Endothelial cell of umbilical vein (primary cell): Measurements from ENCODE around the gene EPN1. TPM values are rescaled to one million over a fixed set of nuclear protein-coding genes. Genes with fewer than 3 reads are reported as not detected.

Source experiments
- BruUV-seq: library from RNA; stranded (reverse); fragments of 400-500 nt; replicated peaks from 2 replicates; lab custom pipeline; 2021; lab: Mats Ljungman, UMichigan
- CTCF ChIA-PET: fragments of 300-600, 350-600 bp; sonication (Branson Sonifier 250); formaldehyde crosslinking; loops from one replicate; lab custom pipeline; 2021; ENCODE audit warnings: antibody characterized with exemption, inconsistent platforms; lab: Charles Lee
- POLR2A ChIA-PET: fragments of 300-600, 350-600 bp; sonication (Branson Sonifier 250); formaldehyde crosslinking; loops from one replicate; lab custom pipeline; 2021; ENCODE audit warnings: antibody characterized with exemption, inconsistent platforms; lab: Charles Lee
- DNase-seq: peaks from one replicate; pipeline ENCODE4 v3.0.0-alpha.2; 2011; ENCODE audit warnings: low read depth, low spot score
- FAIRE-seq: peaks from 2 replicates; lab custom pipeline; 2011; peaks lifted over from hg19 to GRCh38; lab: Jason Lieb, UNC
- H2AFZ ChIP-seq: 2 replicates; pipeline ENCODE4 v1.6.0; 2012; ENCODE audit warnings: low read depth, low read length, control low read depth, inconsistent platforms
- H3K27ac ChIP-seq: 2 replicates; pipeline ENCODE4 v1.5.1; 2011; ENCODE audit warnings: low read depth, mild to moderate bottlenecking, control low read depth, low read length, moderate library complexity; ENCODE audit not compliant: insufficient read depth
- H3K27me3 ChIP-seq, 2 experiments: 2 replicates each; pipeline versions ENCODE4 v1.6.0 to v1.6.1; 2011; ENCODE audit warnings: low read length in 2 of 2, mixed read lengths in 1 of 2; ENCODE audit not compliant: control insufficient read depth in 2 of 2, insufficient read depth in 2 of 2
- H3K36me3 ChIP-seq, 2 experiments: 2 replicates in 1 of 2; 3 replicates in 1 of 2; pipeline ENCODE4 v1.5.1; 2011; ENCODE audit warnings: low read length in 2 of 2, mild to moderate bottlenecking in 1 of 2, moderate library complexity in 1 of 2; ENCODE audit not compliant: control insufficient read depth in 2 of 2, insufficient read depth in 2 of 2; ENCODE audit errors: extremely low read depth in 1 of 2
- H3K4me1 ChIP-seq: 3 replicates; pipeline ENCODE4 v1.5.1; 2011; ENCODE audit warnings: mild to moderate bottlenecking, low read length; ENCODE audit not compliant: control insufficient read depth, insufficient read depth; ENCODE audit errors: extremely low read depth
- H3K4me2 ChIP-seq: 2 replicates; pipeline ENCODE4 v1.6.1; 2011; ENCODE audit warnings: low read length, control low read depth, mixed read lengths; ENCODE audit not compliant: insufficient read depth
- H3K4me3 ChIP-seq, 3 experiments: fragments of 200-600 bp in 1 of 3; sonication (generic), shearing (Covaris generic) in 1 of 3; replicated peaks in 1 of 3; 2 replicates each; pipeline ENCODE4 v1.5.1; 2011 to 2016; ENCODE audit warnings: control low read depth in 3 of 3, low read length in 3 of 3, mild to moderate bottlenecking in 2 of 3, inconsistent platforms in 1 of 3, low read depth in 1 of 3, moderate library complexity in 1 of 3; ENCODE audit not compliant: insufficient read depth in 1 of 3
- H3K79me2 ChIP-seq: 2 replicates; pipeline ENCODE4 v1.6.0; 2012; ENCODE audit warnings: low read length, inconsistent platforms; ENCODE audit not compliant: control insufficient read depth, insufficient read depth
- H3K9ac ChIP-seq: replicated peaks from 2 replicates; pipeline ENCODE3; 2011; ENCODE audit warnings: low read length, control low read depth; ENCODE audit not compliant: insufficient read depth; ENCODE audit errors: extremely low read depth
- H3K9me1 ChIP-seq: replicated peaks from 3 replicates; pipeline ENCODE4 v1.6.0; 2011; ENCODE audit warnings: mild to moderate bottlenecking, low read length; ENCODE audit not compliant: control insufficient read depth, insufficient read depth; ENCODE audit errors: extremely low read depth
- H3K9me3 ChIP-seq: replicated peaks from 2 replicates; pipeline ENCODE4 v1.5.1; 2012; ENCODE audit warnings: low read length, inconsistent platforms; ENCODE audit not compliant: control insufficient read depth, insufficient read depth
- H4K20me1 ChIP-seq: replicated peaks from 2 replicates; pipeline ENCODE3; 2011; ENCODE audit warnings: mild to moderate bottlenecking, low read length; ENCODE audit not compliant: control insufficient read depth, insufficient read depth; ENCODE audit errors: extremely low read depth
- EZH2 ChIP-seq: IDR thresholded peaks from 2 replicates; pipeline ENCODE4 v1.6.1; 2012; ENCODE audit warnings: borderline replicate concordance, low read depth, mild to moderate bottlenecking, moderate library complexity, low read length, inconsistent platforms; ENCODE audit not compliant: severe bottlenecking
- FOS ChIP-seq: IDR thresholded peaks from 2 replicates; pipeline ENCODE4 v1.6.1; 2011; ENCODE audit warnings: mild to moderate bottlenecking, low read length, moderate library complexity, borderline replicate concordance; ENCODE audit not compliant: insufficient read depth
- GATA2 ChIP-seq: IDR thresholded peaks from 2 replicates; pipeline ENCODE4 v1.7.0; 2011; ENCODE audit warnings: low read depth, mild to moderate bottlenecking, moderate library complexity, mixed read lengths, low read length; ENCODE audit not compliant: insufficient read length, insufficient read depth
- JUN ChIP-seq: IDR thresholded peaks from 2 replicates; pipeline ENCODE4 v1.6.1; 2011; ENCODE audit warnings: borderline replicate concordance, low read depth; ENCODE audit not compliant: insufficient read length, insufficient read depth
- POLR2A ChIP-seq: IDR thresholded peaks from 2 replicates; pipeline ENCODE4 v1.6.1; 2012; ENCODE audit warnings: low read depth, mild to moderate bottlenecking, control low read depth, low read length
- POLR2AphosphoS5 ChIP-seq: IDR thresholded peaks from 2 replicates; pipeline ENCODE4 v1.6.1; 2012; ENCODE audit warnings: low read depth, mild to moderate bottlenecking, control low read depth, low read length, moderate library complexity; ENCODE audit not compliant: insufficient read depth
- dilution Hi-C: fragments of 300-500 bp; cut with MboI; formaldehyde crosslinking; loops from one replicate; pipeline ENCODE4 v1.15.0; 2019; ENCODE audit warnings: low sequenced_read_pairs; ENCODE audit not compliant: extremely low pct_ligation_motif_present
- intact Hi-C: fragments of 100-400 bp; cut with micrococcal nuclease; formaldehyde crosslinking; loops from one replicate; pipeline ENCODE4 v1.10.0; 2022
- polyA plus RNA-seq, 4 experiments: library from polyadenylated mRNA; depleted of rRNA in 3 of 4; stranded (reverse) in 3 of 4; unstranded in 1 of 4; fragments of >200 nt; gene quantifications; 2 replicates each; pipeline versions ENCODE4 v1.2.1 to v1.2.3, GENCODE V29; 2011 to 2012; ENCODE audit warnings: missing spikeins in 1 of 4
- total RNA-seq: library from RNA; stranded (reverse); gene quantifications from 2 replicates; pipeline ENCODE4 v1.2.3, GENCODE V29; 2021
- TF ChIP-seq, protein P1 (sequence below), 2 donors: IDR thresholded peaks; 1 replicate in 1 of 2; 2 replicates in 1 of 2; pipeline ENCODE4 v1.5.1; 2011; ENCODE audit warnings: low read length in 2 of 2, mild to moderate bottlenecking in 2 of 2, moderate library complexity in 2 of 2, control low read depth in 1 of 2, inconsistent platforms in 1 of 2, low read depth in 1 of 2; ENCODE audit not compliant: insufficient read depth in 1 of 2; ENCODE audit errors: extremely low read depth in 1 of 2
- TF ChIP-seq, protein P2 (sequence below): IDR thresholded peaks from 2 replicates; pipeline ENCODE4 v1.6.1; 2011; ENCODE audit not compliant: insufficient read depth, insufficient read length

EPN1 gene
- total and polyA plus RNA-seq, 2 donors (not counting 3 experiments of a cell fraction or from before 2014, with no cell fraction given) = 87.2 to 138 TPM

- intact Hi-C loops = loop anchor here (10.0 kb wide), 1 partner anchor 630 kb away; no protein-coding TSS in a partner anchor
- Histone ChIP-seq H3K9me1 (no peaks in the 10 kb centered on the region), H2AFZ (no peak overlapping the region), H3K36me3 (peaks cover 0 to 7% of the 10 kb centered on the region in 2 experiments), H3K27ac (no peak overlapping the region), H3K9me3 (no peaks in the 10 kb centered on the region), H3K4me2 (no peak overlapping the region), H3K9ac (no peak overlapping the region), H3K4me1 (no peaks in the 10 kb centered on the region), H3K4me3 (no peak overlapping the region), H3K79me2 (no peaks in the 10 kb centered on the region), H3K27me3 (peaks cover 0 to 2% of the 10 kb centered on the region in 2 experiments), H4K20me1 (no peaks in the 10 kb centered on the region)
- BruUV-seq = no TSS peak
- FAIRE-seq (no peak), DNase-seq (no peak)
- POLR2A ChIA-PET = no interaction called here
- CTCF ChIA-PET = interaction anchor here (1.4 to 1.7 kb wide), 2 partner anchors 72 to 629 kb away, joined by 6 to 8 read pairs; no protein-coding TSS in a partner anchor
- TF ChIP-seq EZH2 (no peak), POLR2A (no peak), GATA2 (no peak)
- TF ChIP-seq, protein P1, sequence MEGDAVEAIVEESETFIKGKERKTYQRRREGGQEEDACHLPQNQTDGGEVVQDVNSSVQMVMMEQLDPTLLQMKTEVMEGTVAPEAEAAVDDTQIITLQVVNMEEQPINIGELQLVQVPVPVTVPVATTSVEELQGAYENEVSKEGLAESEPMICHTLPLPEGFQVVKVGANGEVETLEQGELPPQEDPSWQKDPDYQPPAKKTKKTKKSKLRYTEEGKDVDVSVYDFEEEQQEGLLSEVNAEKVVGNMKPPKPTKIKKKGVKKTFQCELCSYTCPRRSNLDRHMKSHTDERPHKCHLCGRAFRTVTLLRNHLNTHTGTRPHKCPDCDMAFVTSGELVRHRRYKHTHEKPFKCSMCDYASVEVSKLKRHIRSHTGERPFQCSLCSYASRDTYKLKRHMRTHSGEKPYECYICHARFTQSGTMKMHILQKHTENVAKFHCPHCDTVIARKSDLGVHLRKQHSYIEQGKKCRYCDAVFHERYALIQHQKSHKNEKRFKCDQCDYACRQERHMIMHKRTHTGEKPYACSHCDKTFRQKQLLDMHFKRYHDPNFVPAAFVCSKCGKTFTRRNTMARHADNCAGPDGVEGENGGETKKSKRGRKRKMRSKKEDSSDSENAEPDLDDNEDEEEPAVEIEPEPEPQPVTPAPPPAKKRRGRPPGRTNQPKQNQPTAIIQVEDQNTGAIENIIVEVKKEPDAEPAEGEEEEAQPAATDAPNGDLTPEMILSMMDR (IDR thresholded peaks at IDR 0.05; ENCODE audit: extremely low read depth in 1 of 2, insufficient read depth in 1 of 2, low read depth in 1 of 2, low read length in 2 of 2) = peak in 1 of 2 donors; percentile 13
- dilution Hi-C loops = no loop called here
Observed at GRCh38 chr19:55704494-55705245, 29.6 kb downstream of the EPN1 start.

DNA sequence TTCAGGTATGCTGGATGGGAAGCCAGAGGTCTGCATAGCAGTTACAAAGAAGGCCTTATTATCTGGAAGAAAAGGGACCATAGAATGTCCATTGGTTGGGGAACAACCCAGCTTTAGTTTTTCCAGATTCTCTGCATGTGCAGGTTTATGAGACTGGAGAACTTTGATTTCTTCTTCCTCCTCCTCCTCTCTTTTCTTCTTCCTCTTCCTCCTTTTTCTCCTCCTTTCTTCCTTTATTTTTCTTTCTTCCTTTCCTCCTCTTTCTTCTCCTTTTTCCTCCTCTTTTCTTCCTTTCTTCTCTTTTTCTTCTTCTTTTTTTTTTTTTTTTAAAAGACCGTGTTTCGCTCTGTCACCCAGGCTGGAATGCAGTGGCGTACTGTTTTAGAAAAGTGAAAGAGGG is 30.9 kb downstream of the EPN1 start:
- no TSS peak for BruUV-seq
- ChIA-PET CTCF (no interaction called here), POLR2A (no interaction called here)
- dilution Hi-C loops = no loop called here
- no peaks in the 10 kb centered on the region for H4K20me1 ChIP-seq
- H3K36me3 ChIP-seq = no peaks in the 10 kb centered on the region
- H3K4me3 ChIP-seq = no peak overlapping the region
- no peaks in the 10 kb centered on the region for H3K9me1 ChIP-seq
- intact Hi-C loops = loop anchor here (10.0 kb wide), 1 partner anchor 629 kb away; no protein-coding TSS in a partner anchor
- FAIRE-seq (no peak), DNase-seq (no peak)
- H3K9ac ChIP-seq = no peak overlapping the region
- H3K27ac ChIP-seq = no peak overlapping the region
- peaks cover 0 to 2% of the 10 kb centered on the region in 2 experiments for H3K27me3 ChIP-seq
- H2AFZ ChIP-seq = no peak overlapping the region
- H3K79me2 ChIP-seq = no peaks in the 10 kb centered on the region
- no peak overlapping the region for H3K4me2 ChIP-seq
- TF ChIP-seq EZH2 (no peak), POLR2A (no peak), JUN (no peak), POLR2AphosphoS5 (no peak), GATA2 (no peak), FOS (no peak)
- TF ChIP-seq, protein P1 (IDR thresholded peaks at IDR 0.05; ENCODE audit: extremely low read depth in 1 of 2, insufficient read depth in 1 of 2, low read depth in 1 of 2, low read length in 2 of 2) = no peak
- TF ChIP-seq, protein P2, sequence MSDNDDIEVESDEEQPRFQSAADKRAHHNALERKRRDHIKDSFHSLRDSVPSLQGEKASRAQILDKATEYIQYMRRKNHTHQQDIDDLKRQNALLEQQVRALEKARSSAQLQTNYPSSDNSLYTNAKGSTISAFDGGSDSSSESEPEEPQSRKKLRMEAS = no peak
- H3K9me3 ChIP-seq = no peaks in the 10 kb centered on the region
- no peaks in the 10 kb centered on the region for H3K4me1 ChIP-seq
